NCI-H1105 (cell line): ENCODE measurements around the gene APELA.
"Not testable (repeated sequence)": the region's sequence is repeated elsewhere in the genome, so short reads cannot be mapped to it uniquely, and the experiment has no call there.

ENCODE experiments used
- DNase-seq: peaks from one replicate; lab custom pipeline; 2025; lab: John Stamatoyannopoulos, UW

The APELA gene, protein sequence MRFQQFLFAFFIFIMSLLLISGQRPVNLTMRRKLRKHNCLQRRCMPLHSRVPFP

DNA sequence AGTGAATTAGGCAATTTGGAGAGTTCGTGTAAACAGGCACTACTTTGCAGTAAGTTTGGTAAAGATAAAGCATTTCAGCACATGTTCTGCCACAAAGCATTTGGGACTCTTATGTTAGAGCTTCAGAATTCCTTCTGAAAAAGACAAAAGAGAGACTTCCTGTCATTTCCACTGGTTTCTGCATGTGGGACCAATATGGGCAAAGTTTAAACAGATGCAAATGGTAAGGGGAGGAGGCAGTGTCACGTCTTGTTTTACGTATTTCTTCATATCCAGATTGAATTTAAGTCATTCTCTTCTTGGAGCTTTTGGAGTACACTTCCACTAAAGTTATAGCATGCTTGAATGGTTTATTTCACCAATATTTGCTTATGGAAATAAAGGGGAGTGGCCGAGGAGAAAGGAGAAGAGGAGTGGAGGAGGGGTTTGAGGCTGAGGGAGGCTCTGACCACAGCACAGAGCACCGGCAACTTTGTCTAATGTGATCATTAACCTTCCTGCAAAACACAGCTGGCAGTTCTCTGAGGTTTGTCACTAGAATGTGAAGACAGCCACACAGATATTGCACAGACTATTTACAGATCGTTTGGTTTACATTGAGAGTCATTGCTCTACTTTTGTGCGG lies at the start of gene APELA:
Gene APELA (plus strand): TSS at position 479 of the 625 bp plus-strand sequence. CDS start 154 bp downstream, outside the sequence.
- no peak for DNase-seq

DNA sequence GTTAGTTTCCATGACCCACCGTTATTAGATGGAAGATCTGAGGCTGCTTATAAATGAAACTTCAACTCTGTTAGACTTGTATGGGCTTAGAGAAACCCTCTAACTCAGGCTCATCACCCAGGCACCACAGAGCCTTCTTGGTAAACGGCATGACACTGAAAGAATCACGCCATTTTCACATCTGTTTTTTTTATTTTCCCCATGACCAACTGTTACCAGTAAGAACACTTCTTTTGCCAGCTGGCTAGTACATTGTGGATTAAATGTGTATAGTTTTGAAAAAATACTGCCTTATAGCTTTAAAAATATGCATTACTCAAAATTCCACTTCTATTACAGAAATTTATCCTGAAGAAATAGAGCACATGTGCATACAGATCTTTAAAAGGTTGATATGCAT lies 48.0 kb upstream of the APELA start:
- DNase-seq = no peak

DNA sequence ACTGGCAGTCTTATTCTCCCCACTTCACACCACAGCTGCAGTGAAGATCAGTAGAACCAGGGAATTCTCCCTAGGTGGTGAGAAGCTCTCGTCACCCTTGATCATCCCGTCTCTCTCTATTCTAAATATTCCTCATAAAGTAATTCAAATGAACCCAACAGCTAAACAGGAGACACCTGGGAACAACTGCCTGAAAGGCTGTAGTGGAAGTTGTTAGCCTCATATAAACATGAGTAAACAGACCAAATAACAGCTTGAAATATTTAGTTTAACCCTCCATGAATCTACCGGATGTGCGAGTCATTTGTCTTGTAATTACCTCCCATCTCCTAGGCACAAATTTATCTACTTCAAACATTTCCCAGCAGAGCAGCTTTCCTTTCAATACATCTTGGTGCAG lies 30.4 kb upstream of the APELA start:
- DNase-seq = no peak

DNA sequence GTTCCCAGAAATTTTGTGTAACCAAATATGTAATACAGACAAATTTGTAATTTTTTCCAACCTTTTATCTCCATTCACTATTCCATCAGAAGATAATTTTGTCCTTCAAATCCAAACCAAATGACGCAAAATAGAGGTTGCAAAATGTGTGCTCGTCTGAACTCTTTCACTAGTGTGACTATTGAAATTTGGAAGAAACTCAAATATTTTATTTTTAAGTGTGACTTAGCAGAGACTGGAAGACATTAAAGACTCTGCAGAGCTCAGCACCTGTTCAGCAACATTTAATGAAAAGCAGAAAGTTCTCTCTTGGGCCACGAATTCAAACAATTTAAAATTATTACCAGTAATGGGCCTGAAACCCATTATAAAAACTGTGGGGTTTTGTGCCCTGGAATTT lies 30.0 kb upstream of the APELA start:
- no peak for DNase-seq

DNA sequence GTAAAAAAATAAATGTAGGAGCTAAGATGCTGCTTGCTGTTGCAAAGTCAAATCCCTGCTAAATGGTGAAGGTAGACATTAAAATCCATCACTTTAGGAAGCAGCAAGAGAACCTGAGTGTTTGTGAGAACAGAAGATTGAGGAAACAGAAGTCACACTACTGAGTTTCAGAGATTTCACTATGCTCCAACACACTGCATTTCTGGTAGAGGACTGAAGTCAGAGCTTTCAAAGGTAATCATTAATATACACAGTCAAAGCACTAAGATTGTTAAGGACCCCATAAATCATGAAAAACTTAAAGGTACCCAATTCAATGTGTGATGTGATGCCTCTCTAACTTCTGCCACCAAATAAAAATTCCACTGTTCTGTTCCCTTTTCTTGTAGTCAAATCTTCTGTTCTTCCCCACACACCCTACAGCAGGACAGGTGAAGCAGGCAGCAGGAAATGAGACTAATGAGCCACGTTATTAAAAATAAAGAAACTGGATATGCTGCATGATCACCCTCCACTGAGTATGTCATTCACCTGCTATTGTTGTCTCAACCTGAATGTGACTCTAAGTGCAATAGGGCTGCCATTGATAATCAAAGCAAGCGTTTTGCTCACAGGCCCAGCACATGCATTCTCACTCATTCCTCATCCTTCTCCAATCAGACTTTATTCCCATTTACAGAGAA lies 28.9 kb upstream of the APELA start:
- DNase-seq = no peak

DNA sequence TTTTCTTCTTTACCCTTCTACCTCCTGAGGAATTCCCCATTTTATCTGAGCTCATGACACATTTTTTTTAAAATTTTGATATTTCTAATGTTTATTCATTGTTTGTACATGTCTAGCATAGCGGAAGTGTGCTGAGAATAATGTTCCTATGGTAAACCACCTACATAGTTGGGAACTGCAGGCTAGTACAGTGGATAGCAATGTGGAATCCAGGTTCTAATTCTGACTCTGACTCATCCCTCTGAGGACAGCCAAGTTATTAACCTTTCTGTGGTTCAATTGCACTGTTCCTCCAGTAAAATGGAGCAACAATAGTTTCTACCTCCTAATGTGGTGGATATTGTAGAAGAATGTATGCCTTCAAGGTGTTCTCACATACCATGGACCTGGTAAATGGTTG lies 20.6 kb upstream of the APELA start:
- no peak for DNase-seq

DNA sequence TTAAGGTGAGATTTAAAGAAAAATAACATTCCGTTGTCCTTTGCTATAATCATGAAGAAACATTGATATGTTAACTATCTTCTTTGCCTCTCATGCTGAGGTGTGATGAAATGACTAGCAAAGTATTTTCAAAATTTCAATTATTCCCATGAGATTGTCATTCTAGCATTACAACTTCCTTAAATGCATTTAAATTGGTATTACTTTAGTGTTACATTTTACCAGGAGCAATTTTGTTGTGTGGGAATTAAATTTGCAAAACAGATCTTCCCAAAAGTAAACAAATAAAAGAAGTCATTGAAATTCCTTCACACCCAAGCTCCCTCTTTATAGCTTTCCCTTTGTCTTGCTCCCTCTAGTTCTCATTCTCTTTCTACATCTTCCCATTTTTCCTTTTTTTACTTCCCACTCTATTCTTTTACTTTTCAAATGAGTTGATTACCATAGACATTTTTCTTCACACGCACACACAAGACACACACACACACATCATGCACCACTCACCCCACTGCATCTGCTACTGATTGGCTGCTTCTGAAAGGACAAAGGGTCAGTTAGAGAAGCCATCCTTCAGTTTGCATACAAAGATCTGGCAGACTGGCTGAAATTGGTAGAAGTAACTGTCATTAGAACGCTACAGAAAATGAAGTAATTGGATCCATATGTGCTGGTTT lies 10.0 kb upstream of the APELA start:
- no peak for DNase-seq

DNA sequence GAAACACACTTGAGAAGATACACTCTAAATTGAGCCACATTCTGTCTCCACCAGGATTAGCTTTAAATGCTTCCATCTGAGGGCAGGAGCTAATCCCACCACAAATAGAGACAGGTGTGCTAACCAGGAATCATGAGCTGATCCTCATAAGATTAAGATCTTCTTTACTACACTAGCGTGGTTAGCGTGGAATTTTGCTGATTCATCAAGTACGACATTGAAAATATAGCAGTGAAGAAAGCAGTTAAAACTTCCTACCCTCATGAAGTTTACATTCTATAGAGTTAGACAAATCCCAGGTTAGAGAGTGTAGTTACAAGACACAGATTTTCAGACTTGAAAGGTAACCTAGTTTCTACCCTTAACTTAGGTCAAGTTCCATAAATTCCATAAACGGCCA lies 5.3 kb upstream of the APELA start:
- no peak for DNase-seq

DNA sequence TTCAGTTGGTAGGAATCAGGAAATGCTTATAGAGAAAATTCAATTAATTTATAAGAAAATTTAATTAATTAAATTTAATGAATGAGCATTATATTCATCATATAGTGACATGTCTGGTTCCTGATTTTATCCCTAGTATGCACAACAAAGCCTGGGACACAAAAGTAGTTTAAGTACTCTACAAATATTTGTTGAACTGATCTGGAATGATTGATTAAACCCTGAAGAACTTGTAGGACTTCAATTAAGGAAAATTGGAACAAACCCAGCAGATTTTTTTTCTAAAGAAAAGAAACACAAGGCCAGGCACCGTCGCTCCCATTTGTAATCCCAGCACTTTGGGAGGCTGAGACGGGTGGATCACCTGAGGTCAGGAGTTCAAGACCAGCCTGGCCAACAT lies 4.5 kb upstream of the APELA start:
- no peak for DNase-seq

DNA sequence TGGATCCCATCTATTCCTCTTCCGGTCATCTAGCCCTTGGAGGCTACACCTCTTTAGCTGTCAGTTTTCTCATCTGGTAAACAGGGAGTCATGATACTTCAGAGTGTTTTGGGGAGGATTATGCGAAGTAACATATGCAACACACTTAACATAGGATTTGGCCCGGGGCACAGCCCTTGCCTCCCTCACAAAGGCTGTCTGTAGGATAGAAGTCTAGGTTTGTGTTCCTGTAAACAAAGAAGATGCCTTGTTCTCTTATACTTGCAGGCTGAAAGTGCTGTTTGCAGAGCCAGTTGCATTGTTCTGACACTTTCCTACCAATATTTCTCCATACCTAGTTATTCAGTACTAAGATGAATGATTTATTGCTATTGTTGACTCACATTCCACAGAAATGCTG lies 2.2 kb upstream of the APELA start:
- no peak for DNase-seq

DNA sequence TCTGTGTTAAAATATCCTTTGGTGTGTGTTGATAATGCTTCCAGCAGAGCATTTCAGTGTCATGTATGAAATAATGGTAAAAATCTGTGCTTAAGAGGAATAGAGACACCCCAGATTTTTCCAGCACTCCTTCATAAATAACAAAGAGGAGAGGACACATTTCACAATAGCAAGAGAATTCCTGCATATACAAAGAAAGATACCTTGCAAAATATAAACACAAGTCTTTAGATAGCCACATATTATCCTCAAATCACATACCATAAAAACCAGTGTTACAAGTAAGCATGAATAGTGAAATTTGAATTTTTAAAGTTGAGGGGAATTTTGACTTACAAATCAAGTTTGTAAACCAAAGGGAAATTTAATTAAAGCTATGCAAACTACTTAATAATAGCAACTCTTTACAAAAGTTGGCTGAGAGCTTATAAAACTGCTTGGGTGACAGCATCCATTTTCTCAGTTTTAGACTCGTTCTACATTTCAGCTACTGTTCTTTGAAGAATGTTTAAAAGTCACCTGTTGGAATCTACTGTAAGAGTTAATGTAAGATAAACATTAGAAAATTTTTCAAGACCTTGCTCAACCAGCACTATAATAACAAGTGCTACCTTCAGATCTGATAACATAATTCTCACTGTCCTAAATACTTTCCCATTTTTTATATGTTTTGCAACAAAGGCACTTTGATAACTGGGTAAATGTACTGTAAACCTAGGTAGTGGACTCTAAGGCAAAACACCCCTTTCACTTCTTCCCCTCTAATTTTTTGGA lies 3.7 kb downstream of the APELA start:
- DNase-seq = no peak

DNA sequence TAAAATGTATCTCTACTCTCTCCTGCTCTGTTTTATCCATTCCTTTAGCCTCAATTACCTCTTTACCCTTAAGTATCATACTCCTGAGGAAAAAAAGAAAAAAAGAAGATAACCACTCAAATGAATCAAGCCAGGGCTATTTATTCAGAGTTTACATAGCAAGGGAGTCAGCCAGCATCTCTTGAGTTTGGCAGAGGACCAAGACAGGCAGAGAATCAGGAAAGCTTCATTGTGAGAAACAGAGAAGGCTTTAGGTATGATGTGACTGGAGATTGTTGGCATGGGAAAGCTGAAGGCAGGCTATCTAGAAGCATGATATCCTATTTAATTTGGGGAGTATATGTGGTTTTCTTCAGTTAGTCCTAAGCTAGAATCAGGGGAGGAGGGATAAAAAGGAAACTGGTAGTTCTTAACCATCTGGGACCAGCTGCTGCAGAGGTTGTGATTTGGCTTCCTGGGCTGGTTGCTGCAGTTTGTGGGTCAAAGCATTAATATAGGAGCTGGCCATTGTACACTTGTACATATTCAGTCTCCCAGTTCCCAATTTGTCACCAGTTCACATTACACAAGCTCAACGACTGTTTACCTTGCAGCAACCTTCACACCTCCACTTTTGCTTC lies 11.2 kb downstream of the APELA start:
- DNase-seq = peak; percentile 0

DNA sequence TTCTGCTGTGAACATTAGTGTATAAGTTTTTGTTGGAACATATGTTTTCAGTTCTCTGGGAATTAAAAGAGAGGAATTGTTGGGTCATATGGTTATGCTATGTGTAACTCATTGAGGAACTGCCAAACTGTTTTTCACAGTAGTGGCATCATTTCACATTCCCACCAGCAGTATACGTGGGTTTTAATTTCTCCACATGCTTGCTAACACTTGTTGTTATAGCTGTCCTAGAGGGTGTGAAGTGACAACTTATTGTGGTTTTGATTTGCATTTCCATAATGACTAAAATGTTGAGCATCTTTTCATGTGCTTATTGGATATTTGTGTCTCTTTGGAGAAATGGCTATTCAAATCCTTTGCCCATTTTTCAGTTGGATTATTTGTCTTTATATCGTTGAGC lies 13.7 kb downstream of the APELA start:
- DNase-seq = no peak

DNA sequence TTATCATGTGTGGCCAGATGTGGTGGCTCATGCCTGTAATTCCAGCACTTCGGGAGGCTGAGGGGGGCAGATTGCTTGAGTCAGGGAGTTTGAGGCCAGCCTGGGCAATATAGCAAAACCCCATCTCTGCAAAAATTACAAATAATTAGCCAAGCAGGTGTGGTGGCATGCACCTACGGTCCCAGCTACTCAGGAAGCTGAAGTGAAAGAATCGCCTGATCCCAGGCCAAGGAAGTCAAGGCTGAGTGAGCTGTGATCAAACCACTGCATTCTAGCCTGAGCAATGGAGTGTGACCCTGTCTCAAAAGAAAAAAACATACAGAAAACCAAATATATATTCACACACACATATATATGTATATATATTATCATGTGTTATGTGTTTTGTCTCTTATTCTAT lies 15.0 kb downstream of the APELA start:
- no peak for DNase-seq

DNA sequence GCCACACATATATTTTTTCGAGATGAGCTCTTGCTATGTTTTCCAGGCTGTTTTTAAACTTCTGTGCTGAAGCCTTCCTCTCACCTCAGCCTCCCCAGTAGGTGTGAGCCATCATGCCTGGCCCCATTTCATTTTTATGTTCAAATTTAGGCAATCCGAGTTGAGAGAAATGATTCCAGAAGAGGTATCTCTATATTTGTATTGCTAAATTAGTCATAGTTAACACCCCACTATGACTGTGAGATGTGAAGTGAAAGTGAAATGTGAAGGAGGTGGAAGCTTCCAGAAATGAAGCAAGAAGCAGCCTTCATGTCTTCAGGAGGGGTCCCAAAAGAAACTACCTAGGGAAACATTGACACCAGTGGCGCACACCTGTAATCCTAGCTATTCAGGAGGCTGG lies 17.7 kb downstream of the APELA start:
- no peak for DNase-seq

DNA sequence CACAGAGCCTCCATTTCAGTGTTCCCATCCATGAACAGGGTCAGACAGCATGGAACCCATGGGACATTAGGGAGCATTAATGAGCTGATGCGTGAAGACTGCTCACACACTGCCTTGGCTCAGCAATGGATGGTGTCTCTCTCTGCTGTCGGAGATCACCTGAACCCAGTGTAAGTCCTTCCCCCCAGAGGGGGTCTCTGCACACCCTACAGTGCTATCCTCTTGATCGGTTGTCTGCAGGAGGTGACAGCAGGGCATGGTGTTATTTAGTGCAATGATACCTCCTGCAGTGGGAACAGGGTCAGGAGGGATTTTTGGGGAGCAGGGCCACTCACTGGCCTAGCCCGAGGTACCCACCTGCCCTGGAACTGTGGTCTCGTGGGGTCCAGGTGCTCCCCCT lies 25.6 kb downstream of the APELA start:
- no peak for DNase-seq

DNA sequence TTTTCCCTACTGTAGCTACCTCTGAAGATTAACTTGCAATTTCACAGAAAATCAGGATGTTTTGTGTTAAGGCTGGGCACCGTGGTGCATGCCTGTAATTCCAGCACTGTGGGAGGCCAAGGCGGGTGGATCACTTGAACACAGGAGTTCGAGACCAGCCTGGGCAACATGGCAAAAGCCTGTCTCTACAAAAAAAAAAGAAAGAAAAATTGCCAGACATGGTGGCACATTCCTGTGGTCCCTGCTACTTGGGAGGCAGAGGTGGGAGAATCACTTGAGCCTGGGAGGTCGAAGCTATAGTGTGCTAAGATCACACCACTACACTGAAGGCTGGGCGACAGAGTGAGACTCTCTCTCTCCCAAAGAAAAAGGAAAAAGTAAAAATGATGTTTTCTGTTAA lies 27.4 kb downstream of the APELA start:
- no peak for DNase-seq

DNA sequence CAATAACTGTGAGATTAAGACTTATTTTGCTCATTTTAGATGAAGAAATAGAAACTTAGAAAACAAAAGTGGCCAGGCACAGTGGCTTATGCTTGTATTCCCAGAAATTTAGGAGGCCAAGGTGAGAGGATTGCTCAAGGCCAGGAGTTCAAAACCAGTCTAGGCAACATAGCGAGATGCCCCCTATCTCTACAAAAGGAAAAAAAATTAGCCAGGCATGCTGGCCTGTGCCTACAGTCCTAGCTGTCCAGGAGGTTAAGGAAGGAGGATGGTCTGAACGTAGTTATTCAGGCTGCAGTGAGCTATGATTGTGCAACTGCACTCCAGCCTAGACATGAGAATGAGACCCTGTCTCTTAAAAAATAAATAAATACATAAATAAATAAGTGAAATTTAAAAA lies 28.0 kb downstream of the APELA start:
- no peak for DNase-seq

DNA sequence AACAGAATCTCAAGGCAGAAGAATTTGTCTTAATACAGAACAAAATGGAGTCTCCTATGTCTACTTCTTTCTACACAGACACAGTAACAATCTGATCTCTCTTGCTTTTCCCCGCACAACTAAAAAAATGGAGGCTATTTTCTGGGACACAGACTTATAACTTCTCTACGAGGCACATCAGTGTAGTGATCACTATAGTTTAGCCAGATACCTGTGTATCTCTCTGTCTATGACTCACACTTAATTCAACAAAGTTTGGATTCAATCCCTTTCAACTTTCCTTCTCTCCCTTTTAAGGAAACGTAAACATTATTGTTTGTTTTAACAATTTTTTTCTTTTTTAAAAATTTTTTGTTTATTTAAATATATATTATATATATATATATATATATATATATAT lies 29.4 kb downstream of the APELA start:
- DNase-seq = no peak

DNA sequence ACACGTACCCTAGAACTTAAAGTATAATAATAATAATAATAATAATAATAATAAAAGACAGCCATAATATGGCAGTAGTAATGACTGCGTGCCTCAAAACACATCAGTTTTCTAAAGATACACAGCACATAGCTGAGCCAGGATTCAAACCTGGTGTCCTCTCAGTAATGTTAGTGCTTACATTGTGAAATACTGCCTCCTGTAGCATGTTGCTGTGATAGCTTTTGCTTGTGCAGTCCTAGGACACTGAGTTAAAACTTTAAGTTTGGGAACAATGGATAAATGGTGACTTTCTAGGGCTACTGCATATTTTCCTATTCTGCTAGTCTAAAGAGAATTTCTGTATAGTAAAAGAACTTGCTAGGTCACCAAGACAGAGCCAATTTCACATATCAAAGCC lies 36.5 kb downstream of the APELA start:
- DNase-seq = not testable (repeated sequence)

DNA sequence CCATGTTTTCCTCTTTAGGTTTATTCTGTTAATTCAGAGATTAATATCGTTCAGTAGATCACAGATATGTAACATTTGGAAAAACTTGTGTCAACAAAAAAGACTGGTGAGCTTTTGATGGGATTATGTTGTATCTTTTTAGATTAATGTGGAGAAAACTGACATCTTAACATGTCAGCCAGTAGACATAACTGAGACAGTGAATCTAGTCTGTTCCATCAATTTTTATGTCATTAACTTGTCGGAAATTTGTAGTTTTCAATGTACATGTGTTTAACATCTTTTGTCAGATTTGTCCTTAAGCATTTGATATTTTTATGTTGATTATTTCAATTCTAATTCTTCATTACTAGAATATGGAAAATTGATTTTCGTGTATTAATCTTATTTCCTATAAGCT lies 42.0 kb downstream of the APELA start:
- no peak for DNase-seq

DNA sequence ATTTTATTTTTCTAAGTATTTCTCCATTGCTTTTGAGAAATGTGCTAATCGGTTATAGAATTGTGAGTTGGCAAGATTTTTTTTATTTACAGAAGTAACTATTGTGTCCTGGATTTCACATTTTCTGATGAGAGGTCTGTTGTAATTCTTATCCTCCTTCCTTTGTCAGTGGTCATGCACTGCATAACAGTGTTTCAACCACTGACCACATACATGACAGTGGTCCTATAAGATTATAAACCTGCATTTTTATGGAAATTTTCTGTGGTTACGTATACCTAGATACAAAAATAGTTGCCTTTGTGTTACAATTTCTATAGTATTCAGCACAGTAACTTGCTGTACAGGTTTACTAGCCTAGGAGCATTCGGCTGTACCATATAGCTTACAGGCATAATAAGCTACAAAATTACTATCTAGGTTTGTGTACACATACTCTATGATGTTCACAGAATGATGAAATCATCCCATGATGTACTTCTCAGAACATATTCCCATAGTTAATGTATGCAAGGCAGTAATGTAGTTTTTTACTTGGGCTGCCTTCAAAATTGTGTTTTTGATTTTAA lies 47.8 kb downstream of the APELA start:
- no peak for DNase-seq
